Stimulated activated effector memory CD8-positive, alpha-beta T cell treated with anti-CD3 and anti-CD28 coated beads, Interleukin-12 subunit alpha, Interleukin-12 subunit beta, amount 100 ng/mL, for 72 hours (primary cell): ENCODE data around the gene SYPL1.
A peak's percentile ranks its signal among the peaks of the same experiment; 100 is the strongest.

Experiments
- ATAC-seq: fragments of 150-1000 bp; cut with Tn5 transposase; 2 replicates; pipeline ENCODE4 v1.10.0; 2021
- DNase-seq, 2 donors: peaks; one replicate each; pipeline ENCODE4 v3.0.0; 2021 to 2022; ENCODE audit warnings: low spot score in 2 of 2
- H3K27ac Mint-ChIP-seq: one replicate; pipeline ENCODE4 v1.8.0; 2022; ENCODE audit warnings: mild to moderate bottlenecking, mixed read lengths
- H3K36me3 Mint-ChIP-seq: one replicate; pipeline ENCODE4 v1.8.0; 2022; ENCODE audit warnings: mild to moderate bottlenecking, mixed read lengths
- H3K4me1 Mint-ChIP-seq: one replicate; pipeline ENCODE4 v1.8.0; 2022; ENCODE audit warnings: mixed read lengths
- H3K4me3 Mint-ChIP-seq: one replicate; pipeline ENCODE4 v1.8.0; 2022; ENCODE audit warnings: mild to moderate bottlenecking, mixed read lengths
- H3K9me3 Mint-ChIP-seq: one replicate; pipeline ENCODE4 v1.8.0; 2022; ENCODE audit warnings: mixed read lengths

The SYPL1 gene

DNA sequence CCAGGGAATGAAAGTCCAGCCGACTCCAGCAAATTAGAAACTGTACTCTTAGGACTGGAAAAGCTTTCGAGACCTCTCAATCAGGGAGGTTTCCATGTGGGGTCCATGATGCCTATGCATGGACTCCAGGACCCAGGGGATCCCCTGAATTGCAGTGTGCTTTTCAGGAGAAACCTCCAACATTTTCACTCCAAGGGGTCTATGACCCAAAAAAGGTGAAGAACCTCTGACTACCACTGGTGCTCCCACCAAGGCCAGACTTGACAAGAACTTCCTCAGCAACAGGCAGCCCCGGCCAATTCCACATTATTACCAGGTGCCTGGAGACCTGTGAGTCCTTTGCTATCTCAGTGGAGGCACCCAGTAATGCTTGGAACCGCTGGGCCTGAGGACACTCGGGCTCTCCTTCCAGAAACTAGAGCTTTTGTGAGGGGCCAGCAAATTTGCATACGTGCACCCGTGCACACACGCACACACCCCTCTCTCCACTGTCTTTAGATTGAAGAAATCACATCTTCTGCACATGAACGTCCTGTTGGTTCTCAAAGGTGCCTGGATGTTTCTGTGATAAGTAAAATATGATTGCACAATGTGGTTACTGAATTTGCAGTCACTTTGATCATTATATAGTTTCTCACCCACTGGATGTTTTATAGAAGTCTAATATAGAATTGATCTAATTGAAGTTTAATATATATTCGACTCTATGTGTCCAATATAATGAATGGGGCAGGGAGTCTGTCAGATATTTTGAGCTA is 54.7 kb downstream of the SYPL1 start:
- peaks cover 17% of the 10 kb centered on the region for H3K4me1 Mint-ChIP-seq
- no peaks in the 10 kb centered on the region for H3K9me3 Mint-ChIP-seq
- peak overlapping the region; percentile 18 for H3K27ac Mint-ChIP-seq
- no peaks in the 10 kb centered on the region for H3K36me3 Mint-ChIP-seq
- ATAC-seq (peak; percentile 4), DNase-seq (no peak)
- no peak overlapping the region for H3K4me3 Mint-ChIP-seq

DNA sequence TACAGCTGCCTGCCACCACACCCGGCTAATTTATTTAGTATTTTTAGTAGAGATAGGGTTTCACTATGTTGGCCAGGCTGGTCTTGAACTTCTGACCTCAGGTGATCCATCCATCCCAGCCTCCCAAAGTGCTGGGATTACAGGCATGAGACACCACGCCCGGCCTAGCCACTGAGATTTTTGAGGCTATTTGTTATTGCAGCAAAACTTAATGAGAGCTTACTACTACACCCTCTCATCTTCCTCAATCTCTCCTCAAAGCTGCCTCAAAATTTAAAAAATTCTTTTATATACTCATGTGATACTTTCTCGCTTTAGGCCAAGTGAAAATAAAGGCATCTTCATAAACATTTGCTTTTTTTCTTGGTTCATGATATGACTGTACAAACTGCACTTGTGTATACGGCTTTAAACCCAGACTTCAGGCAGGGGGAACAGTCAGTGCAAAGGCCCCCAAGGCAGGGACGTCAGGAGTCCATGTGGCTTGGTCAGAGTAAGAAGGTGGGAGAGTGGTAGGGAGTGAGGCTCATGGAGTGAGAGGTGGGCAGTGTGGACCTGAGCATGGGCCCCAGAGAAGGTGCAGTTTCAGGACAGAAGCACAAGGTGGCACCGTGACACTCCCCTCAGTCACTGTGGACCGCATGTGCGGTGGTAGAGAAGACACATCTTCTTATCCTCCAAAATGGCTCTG is 55.5 kb downstream of the SYPL1 start:
- H3K9me3 Mint-ChIP-seq: no peaks in the 10 kb centered on the region
- H3K36me3 Mint-ChIP-seq: no peaks in the 10 kb centered on the region
- H3K4me3 Mint-ChIP-seq: no peak overlapping the region
- peak; percentile 94 for ATAC-seq
- peak; percentile 49 to 76 for DNase-seq
- no peak overlapping the region for H3K27ac Mint-ChIP-seq
- H3K4me1 Mint-ChIP-seq: peaks cover 12% of the 10 kb centered on the region

DNA sequence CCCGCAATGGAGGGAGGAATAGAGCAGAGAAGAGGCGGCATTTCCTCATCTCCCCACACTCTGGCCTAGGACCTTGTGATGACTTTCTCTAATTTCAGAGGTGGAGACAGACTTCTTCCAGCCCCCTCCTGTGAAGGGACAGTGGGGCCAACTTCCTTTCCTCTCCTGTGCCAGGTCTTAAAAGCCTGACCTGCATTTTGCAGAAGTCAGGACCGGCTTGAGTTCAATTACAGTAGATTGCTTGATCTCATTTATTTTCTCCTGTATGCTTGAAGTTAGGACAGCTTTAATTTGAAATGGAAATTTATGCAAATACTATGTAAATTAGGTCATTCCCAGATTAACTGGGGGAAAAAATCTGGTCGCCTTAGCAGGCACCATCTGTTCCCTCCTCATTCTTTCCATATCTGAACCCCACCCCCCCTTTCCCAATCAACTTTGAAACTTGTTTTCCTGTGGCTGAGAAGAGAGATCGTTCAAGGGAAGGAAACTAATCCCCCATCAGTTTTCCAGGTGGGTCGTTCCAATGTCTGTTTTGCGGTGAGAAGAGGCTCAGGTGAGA is 57.1 kb downstream of the SYPL1 start:
- no peak overlapping the region for H3K4me3 Mint-ChIP-seq
- DNase-seq (no peak), ATAC-seq (no peak)
- peaks cover 12% of the 10 kb centered on the region for H3K4me1 Mint-ChIP-seq
- H3K36me3 Mint-ChIP-seq: no peaks in the 10 kb centered on the region
- no peaks in the 10 kb centered on the region for H3K9me3 Mint-ChIP-seq
- H3K27ac Mint-ChIP-seq: no peak overlapping the region

DNA sequence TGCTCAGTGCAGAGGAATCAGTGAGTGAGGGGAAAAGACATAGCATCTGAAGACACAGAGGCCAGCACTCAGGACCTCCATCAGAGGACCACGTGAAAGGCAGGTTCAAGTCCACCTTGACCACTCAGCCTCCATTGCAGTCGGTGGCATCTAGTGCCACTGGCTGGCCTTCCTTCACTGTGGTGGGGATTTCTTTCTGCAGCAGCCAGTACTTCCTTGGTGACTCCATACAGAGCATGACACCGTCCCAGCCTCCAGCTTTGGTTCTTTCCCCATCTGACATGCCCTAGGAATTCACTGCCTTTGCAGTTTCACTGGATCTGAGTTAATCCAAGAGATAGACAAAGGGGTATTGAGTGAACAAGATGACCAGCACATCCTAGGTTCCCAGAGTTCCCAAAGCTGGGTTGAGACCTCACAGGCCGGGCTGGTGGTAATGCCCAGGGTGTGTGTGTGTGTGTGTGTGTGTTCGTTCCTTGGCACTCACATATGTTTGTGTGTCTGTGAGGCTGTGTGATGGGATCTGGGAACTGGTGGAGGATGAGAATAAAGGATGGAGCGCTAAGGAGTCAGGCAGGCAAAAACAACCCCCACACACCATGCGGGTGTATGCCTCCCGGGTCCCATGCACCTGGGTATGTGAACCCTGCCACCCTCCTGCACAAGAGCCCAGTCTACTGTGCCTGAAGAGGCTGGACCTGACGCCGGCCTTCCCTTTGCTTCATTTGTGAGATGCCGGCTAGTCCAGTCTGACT is 57.8 kb downstream of the SYPL1 start:
- Mint-ChIP-seq H3K4me1 (peaks cover 12% of the 10 kb centered on the region), H3K27ac (no peak overlapping the region), H3K36me3 (no peaks in the 10 kb centered on the region), H3K4me3 (no peak overlapping the region), H3K9me3 (no peaks in the 10 kb centered on the region)
- no peak for DNase-seq
- ATAC-seq: no peak

DNA sequence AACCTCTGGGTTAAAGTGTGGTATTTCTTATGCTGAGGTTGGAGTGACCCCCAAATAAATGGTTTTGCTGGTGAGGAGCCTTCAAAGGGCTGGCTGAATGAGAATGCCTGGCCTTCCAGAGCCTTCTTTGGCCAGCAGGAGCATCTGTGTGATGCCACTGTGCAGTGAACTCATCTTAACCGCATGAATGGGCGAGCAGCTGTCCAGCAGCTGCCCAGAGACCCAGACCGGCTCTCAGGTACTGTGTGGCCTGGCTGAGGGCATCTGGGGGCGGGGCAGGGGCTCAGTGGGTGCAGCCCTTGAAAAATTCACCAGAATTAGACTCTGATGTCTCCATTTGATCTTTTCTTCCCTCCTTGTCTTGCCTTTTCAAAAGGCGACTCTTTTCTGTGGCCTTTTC is 59.0 kb downstream of the SYPL1 start:
- H3K36me3 Mint-ChIP-seq: no peaks in the 10 kb centered on the region
- DNase-seq: no peak
- ATAC-seq: no peak
- no peak overlapping the region for H3K27ac Mint-ChIP-seq
- H3K9me3 Mint-ChIP-seq: no peaks in the 10 kb centered on the region
- no peak overlapping the region for H3K4me3 Mint-ChIP-seq
- peaks cover 12% of the 10 kb centered on the region for H3K4me1 Mint-ChIP-seq

DNA sequence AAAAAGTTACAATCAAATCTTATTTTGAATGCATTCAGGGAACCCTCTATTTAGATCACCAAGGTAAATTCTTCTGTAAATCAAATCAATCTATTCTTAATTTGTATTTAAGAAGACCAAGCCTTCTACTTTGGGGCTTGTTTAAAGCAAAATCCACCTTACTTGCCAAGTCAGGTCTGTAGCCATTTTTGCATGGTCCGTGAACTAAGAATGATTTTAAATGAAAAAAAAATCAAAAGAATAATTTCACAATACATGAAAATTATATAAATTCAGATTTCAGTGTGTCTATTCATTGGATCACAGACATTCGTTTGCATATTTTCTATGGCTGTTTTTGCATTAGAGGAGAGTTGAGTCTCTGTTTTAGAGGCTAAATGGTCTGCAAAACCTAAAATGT is 59.4 kb downstream of the SYPL1 start:
- Mint-ChIP-seq H3K4me3 (no peak overlapping the region), H3K27ac (no peak overlapping the region), H3K4me1 (peaks cover 7% of the 10 kb centered on the region), H3K36me3 (no peaks in the 10 kb centered on the region), H3K9me3 (no peaks in the 10 kb centered on the region)
- ATAC-seq (no peak), DNase-seq (no peak)

DNA sequence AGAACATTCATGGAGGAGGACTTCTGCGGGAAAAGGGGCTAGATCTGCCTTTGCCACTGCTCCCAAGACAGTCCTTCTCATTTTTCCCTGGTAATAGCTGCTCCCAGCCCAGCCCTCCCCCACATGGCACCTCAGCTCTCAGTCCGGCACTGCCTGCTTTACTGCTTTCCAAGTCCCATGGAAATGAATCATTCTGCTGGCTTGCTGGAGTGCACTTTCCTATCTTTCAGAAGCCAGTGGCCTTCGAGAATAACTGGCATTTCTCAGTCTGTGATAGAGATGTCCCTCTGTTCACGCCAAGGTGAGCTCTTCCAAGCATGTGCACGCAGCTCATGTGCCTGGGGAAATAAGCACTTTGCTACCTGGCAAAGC is 61.4 kb downstream of the SYPL1 start:
- ATAC-seq: no peak
- H3K36me3 Mint-ChIP-seq: no peaks in the 10 kb centered on the region
- H3K4me3 Mint-ChIP-seq: no peak overlapping the region
- H3K27ac Mint-ChIP-seq: no peak overlapping the region
- DNase-seq: no peak
- no peaks in the 10 kb centered on the region for H3K9me3 Mint-ChIP-seq
- H3K4me1 Mint-ChIP-seq: no peaks in the 10 kb centered on the region

DNA sequence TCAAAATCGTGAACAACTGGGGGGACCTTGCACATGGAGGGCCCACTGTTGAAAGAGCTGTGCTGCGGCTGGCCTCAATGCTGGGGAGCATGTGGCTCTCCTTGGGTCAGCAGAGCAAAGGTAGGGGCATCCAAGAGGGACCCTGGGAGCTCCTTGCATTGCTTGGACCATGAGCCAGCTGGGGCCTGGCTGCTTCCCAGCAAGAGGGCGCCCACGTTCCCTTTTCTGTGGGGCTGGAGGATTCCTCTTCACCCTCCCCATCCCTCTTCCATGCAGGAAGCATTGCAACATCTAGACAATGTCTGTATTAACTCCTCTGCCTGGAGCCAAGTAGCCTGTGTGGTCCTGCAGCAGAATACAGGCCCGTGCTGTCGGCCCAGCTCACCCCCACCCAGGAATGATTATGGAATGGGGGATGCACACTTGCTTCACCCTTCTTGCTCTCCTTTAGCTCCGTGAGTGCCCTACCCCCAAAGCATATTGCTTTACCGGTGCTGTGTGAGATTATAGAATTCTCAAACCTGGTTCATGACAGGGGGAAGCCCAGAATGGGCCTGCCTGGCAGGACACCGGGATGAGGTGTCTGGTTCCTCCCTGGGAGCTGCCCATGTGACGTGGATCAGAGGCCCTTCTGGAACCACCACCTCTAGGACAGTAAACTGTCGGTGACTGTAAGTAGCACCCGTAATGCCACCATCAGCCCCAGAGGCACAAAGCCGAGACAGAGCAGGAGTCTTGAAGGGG is 61.9 kb downstream of the SYPL1 start:
- Mint-ChIP-seq H3K4me3 (no peak overlapping the region), H3K36me3 (no peaks in the 10 kb centered on the region), H3K9me3 (no peaks in the 10 kb centered on the region), H3K4me1 (no peaks in the 10 kb centered on the region), H3K27ac (no peak overlapping the region)
- DNase-seq: no peak
- no peak for ATAC-seq

DNA sequence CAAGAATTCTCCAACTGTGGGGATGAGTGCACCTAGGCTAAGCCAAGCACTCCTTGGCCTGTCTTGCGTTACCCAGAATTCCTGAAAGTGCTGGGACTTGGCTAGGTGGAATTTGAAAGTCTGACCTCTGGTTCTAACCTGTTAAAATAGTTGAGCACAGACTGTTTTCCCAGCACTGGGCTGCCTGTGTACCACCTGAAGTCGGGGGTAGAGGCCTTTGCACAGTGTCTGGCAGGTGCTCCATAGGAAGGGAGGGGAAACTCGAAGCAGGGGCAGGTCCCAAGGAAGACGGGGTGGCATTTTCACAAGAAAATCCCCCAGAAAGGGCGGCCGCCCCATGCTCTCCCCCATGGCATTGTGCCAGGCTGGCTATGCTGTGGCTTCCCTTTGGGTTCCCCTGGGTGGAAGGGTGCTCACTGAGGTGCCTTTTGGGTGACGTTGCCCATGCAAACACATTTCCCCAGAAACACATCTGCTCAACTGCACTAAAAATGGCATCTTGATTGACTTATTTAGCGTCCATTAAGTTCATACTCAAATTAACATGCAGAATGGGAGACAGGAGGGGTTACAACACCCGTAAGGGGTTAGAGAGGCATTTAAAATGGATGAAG is 62.9 kb downstream of the SYPL1 start:
- no peaks in the 10 kb centered on the region for H3K4me1 Mint-ChIP-seq
- no peak for DNase-seq
- no peak overlapping the region for H3K27ac Mint-ChIP-seq
- H3K9me3 Mint-ChIP-seq: no peaks in the 10 kb centered on the region
- H3K36me3 Mint-ChIP-seq: no peaks in the 10 kb centered on the region
- ATAC-seq: no peak
- no peak overlapping the region for H3K4me3 Mint-ChIP-seq

DNA sequence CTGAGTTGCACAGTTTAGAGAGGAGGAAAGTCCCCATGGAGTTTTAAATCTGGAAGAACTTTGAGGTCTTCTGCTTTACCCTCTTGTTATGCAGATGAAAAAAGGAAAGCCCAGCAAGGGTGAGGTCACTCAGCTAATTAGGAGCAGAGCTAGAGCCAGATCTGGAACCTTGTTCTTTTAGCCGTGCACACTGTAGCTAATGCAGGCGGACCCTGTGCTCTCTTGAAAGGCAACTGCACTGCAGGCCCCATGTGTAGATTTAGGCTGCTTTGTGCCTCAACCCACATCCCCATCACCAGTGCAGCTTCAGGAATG is 63.4 kb downstream of the SYPL1 start:
- no peak overlapping the region for H3K4me3 Mint-ChIP-seq
- H3K27ac Mint-ChIP-seq: no peak overlapping the region
- no peaks in the 10 kb centered on the region for H3K4me1 Mint-ChIP-seq
- no peaks in the 10 kb centered on the region for H3K9me3 Mint-ChIP-seq
- no peak for ATAC-seq
- H3K36me3 Mint-ChIP-seq: no peaks in the 10 kb centered on the region
- DNase-seq: no peak

DNA sequence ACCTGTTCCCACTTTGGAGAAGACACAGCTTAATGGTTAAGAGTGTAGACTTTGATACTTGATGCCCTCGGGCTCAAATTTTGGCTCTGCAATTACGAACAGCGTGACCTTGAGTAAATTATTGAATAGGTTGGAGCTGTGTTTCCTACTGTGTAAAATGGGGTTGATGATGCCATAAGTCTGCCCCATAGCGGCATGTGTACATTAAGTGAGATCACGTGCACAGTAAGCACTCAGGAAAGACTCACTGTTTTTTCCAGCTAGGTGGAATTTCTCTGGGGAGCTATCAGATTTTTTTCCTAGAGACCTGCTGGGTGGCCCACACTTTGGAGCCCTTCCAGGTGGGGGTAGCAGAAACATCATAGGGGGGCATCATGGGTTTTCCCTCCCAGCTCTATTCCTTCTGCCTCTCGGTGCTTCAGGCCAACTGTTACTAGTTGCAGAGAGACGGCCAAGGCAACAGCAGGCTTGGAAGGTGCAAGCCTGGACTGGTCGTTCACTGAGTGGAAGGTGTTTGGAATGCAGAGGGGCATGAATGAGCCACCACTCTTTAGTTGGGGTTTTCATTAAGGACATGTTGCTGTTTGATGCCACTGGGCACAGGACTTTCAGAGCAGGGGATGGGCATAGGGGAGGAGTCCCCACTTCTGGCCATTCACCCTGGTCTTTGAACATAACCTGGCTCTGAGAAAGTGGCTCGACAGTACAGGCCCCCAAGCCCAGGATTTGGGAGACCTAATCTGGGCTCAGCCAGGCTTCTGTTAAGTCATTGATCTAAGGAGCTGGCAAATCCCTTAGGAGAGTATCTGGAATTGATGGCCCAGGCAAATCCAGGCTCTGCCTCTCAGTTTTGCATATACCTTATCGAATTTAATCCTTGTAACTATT is 64.0 kb downstream of the SYPL1 start:
- Mint-ChIP-seq H3K9me3 (no peaks in the 10 kb centered on the region), H3K4me1 (no peaks in the 10 kb centered on the region), H3K4me3 (no peak overlapping the region), H3K36me3 (no peaks in the 10 kb centered on the region), H3K27ac (no peak overlapping the region)
- no peak for ATAC-seq
- no peak for DNase-seq

DNA sequence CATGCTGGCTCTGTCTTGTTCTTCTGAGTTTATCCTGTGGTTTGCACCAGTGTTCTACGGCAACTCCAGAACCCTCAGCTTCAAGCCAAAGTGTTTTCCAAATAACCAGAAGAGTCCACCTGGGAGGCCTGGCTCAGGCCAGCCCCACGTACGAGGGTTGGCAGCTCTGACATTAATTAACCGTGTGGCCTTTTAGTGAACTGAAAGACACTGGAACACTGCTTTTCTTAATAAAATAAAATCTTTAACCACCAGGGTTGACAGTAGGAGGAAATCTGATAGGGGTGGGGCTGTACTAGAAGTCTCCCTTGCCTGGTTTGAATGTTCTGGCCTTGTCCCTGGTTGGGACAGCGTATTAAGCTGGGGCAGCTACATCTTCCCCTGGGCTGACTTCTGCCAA is 64.9 kb downstream of the SYPL1 start:
- Mint-ChIP-seq H3K27ac (no peak overlapping the region), H3K36me3 (no peaks in the 10 kb centered on the region), H3K4me1 (peaks cover 7% of the 10 kb centered on the region), H3K4me3 (no peak overlapping the region), H3K9me3 (no peaks in the 10 kb centered on the region)
- DNase-seq (no peak), ATAC-seq (no peak)

DNA sequence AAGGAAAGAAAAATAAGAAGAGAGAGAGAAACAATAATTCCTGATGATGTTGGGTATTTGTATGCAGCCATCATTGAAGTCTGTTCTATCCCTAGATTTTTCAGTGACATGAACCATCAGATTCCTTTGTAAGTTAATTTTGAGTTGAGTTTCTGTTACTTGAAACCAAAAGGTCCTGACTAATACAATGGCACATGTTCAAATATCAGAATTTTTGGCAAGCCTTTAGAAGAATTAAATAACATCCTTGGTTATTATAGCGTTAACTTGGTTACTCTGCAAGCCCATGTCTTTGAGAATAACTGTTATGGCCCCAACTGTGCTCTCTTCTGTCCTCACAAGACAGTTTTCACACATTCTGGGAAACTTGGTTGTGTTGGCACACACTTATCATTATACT is 66.5 kb downstream of the SYPL1 start:
- Mint-ChIP-seq H3K36me3 (no peaks in the 10 kb centered on the region), H3K27ac (no peak overlapping the region), H3K4me3 (no peak overlapping the region), H3K4me1 (peaks cover 18% of the 10 kb centered on the region), H3K9me3 (no peaks in the 10 kb centered on the region)
- ATAC-seq: no peak
- DNase-seq: no peak

DNA sequence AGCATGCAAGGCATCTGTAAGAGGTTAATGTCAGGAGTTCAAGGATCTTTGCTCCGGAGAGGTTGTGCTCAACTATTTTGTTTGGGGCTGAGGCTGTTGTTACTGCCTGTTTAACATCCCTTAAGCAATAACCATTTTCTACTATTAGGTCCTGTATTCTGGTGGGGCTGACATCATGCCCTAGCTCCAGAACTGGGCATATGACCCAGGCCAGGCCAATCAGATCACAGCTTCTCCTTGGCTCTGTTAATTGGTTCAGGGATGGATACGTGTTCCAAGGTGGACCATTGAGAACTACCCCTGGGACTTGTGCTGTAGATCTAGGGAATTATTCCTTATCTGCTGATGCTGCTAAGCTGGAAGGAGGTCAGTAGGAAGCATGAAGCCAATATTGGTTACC is 67.0 kb downstream of the SYPL1 start:
- Mint-ChIP-seq H3K4me3 (no peak overlapping the region), H3K27ac (no peak overlapping the region), H3K4me1 (peaks cover 18% of the 10 kb centered on the region), H3K9me3 (no peaks in the 10 kb centered on the region), H3K36me3 (no peaks in the 10 kb centered on the region)
- no peak for DNase-seq
- ATAC-seq: no peak
